SW 1271 (cell line): ENCODE measurements around the gene RIOK2.
A peak's percentile ranks its signal among the peaks of the same experiment; 100 is the strongest.
"Not testable (repeated sequence)": the region's sequence is repeated elsewhere in the genome, so short reads cannot be mapped to it uniquely, and the experiment has no call there.

ENCODE experiments used
- DNase-seq, 2 experiments: peaks; one replicate each; lab custom pipeline; 2025; lab: John Stamatoyannopoulos, UW

The RIOK2 gene

DNA sequence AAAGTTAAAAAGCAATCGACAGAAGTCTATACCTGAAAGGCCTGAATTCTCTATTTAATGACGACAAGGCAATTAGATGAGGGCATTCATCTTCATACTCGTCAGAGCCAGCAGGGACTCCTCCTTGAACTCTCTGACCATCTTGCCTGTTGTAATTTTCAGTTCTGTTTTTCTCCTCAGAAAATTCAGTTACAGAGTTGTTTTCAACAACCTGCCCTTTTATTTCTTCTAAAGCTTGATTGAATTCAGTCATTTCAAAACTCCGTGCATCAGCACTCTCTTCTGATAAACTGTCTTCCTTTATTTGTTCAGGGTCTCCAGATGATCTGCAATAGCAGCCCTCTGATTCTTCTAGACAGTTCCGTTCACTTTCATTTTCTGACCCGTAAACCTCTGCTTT is 15.6 kb downstream of the RIOK2 start:
- DNase-seq: no peak

DNA sequence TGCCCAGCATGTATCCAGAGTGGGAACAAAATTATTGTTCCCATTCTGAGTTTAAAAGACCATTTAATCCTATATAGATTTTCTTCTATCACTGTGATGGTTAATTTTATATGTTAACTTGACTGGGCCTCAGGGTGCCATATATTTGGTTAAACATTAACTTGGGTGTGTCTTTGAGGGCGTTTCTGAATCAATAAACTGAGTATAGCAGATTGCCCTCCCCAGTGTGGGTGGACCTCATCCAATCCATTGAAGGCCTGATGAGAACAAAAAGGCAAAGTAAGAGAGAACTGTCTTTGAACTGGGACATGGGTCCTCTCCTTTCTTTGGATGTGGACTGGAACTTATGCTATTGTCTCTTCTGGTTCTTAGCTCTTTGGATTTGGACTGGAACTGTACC is 17.3 kb downstream of the RIOK2 start:
- DNase-seq: no peak

DNA sequence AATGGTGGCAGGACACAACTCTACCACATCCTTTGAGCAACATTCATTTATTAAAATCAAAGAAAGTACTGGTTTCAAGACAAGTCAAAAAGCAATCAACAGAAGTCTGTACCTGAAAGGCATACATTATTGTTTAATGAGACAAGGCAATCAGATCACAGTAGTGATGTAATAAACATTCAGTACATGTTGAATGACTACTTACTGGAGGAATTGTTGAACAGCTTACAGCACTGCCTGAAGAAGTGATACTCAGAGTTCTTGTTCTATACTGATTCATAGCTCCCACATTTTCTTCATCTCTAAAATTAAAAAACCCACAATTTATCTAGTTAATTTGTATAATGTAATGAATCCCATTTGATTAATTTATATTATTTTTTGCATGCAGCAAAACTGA is 18.2 kb downstream of the RIOK2 start:
- DNase-seq: no peak

DNA sequence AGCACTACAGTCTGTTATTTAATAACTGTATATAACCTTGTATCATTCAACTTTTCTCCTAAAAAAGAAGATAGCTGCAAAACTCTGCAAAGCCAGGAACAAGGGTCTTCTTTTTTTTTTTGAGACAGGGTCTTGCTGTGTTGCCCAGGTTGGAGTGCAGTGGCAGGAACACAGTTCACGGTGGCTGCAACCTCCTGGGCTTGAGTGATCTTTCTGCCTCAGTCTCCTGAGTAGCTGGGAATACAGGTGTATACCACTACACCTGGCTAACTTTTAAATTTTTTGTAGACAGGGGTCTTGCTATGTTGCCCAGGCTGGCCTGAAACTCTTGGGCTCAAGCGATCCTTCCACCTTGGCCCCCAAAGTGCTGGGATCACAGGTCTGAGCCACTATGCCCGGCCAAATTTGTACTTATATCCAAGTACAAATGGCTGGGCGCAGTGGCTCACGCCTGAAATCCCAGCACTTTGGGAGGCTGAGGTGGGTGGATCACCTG is 19.2 kb downstream of the RIOK2 start:
- no peak for DNase-seq

DNA sequence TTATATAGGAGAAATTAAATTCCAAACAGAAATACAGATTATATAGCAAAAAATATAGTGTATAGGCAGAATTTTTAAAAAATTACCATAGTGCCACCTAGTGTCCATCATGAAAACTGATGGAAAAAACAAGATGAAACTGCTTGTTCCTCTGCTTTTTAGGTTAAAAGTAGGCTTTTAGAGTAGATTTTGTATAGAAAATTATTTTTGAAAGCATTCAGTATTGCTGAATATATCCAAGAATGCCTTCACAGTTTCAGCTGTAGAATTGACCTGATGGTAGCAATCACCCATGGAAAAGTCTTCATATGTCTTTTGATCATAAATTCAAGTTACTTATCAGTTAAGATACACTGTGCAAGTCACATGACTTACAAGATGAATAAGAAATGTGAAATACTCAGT is 19.7 kb downstream of the RIOK2 start:
- DNase-seq: peak in 1 of 2 experiments; percentile 48

DNA sequence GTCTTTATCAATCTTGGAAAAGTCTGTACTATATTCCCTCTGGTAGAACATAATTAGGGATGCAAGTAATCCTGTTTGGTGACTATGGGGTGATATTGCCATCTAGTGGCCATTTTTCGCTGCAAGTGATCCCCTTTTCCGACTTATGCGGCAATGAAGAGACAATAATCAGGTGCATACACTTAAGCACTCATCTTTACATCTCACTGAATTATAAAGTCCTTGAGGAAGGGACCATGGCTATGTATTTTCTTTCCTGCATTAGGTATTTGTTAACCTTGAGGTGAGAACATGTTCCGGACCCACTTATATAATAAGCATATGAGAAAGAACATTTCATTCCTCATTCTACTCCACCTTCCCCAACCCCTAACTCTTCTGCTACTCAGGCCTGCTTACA is 21.0 kb downstream of the RIOK2 start:
- DNase-seq: peak; percentile 52 to 75

DNA sequence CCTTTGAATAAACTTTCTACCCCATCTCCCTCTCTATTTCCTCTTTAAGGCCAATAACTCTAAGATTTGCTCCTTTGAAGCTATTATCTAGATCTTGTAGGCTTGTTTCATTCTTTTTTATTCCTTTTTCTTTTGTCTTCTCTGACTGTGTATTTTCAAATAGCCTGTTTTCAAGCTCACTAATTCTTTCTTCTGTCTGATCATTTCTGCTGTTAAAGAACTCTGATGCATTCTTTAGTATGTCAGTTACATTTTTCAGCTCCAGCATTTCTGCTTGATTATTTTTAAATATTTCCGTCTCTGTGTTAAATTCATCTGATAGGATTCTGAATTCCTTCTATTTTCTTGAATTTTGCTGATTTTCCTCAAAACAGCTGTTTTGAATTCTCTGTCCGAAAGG is 25.4 kb downstream of the RIOK2 start:
- DNase-seq: no peak

DNA sequence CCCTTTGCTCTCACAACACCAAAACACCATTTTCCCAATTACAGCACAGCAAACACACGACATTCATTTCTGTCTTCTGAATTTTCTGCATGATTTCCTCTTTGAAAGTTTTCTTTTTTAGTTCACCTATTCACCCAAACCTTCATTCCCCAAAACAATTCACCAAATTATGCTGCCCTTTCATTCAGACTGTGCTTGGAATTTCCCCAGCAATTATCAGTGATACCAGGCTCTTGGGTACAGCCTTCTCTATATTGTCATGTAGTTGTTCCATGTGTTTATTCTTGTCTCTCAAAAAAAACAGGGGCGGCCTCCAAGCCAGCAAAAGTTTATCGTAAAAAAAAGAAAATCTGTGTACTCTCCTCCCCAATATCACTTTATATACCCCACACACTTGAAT is 31.7 kb downstream of the RIOK2 start:
- no peak for DNase-seq

DNA sequence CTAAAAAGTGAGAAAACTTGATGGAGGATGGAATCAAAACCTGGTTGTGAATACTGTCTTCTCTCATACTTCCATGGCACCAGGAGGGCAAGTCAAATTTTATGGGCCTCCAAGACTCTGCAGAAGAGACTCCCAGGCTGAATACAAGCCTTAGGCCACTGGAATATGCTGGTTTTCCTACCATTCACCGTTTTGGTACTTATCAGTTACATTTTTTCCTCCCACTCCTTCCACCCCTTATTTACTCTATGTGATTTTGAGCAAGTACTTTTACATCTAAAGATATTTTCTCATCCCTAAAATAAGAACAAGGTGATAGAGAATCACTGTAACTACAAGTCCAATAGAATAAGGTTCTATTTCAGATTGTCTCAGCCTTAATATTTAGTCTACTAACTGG is 32.6 kb downstream of the RIOK2 start:
- DNase-seq: no peak

DNA sequence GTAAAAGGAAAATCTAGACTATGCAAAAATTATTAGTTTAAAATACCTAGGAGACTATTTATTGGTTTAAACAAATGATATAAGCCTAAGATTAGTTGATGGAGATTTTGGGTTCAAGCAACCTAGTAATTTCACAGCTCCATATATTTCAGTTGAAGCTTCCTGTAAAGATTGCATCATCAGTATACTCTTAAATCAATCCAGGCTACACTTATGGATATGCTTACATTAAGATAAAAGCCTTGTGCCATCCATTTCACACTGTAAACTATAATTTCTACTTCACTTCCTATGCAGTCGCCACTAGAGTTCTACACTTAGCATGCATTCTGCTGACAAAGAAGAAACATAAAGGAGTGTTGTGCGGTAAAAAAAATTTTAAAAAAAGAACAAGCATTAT is 33.3 kb downstream of the RIOK2 start:
- DNase-seq: no peak

DNA sequence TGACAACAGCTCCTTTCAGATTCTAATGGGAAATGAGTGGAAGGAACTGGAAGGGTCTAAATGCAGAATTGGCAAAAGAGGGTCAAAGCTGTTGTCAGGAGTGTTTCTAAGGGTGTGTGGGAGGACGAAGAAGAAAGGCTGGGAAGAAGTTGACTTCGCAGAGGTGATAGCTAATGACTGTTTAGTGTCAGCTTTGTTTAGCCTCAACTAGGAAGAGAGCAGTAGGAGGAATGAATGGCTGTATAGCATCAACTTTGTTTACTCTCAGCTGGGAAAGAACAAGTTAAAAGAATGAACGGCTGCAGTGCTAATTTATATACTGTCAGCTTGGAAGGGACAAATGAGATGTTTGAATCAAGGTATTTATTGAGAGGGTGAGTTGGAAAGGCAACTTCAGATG is 34.8 kb downstream of the RIOK2 start:
- DNase-seq: no peak

DNA sequence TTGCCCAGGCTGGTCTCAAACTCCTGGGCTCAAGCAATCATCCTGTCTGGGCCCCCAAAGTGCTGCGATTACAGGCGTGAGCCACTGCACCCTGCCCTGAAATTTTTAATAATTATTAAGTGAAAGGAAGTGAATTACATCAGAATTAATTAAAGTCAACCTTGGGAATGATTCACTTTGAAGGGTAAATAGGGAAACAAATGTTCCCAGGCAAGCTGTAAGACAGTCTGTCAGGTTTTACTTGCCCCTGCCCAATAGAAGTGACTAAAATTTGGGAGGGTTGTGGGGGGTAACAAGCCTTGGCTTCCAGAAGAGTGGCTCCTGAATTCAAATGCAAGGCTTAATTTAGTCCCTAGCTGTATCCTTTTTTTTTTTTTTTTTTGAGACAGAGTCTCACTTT is 39.3 kb downstream of the RIOK2 start:
- DNase-seq: no peak

DNA sequence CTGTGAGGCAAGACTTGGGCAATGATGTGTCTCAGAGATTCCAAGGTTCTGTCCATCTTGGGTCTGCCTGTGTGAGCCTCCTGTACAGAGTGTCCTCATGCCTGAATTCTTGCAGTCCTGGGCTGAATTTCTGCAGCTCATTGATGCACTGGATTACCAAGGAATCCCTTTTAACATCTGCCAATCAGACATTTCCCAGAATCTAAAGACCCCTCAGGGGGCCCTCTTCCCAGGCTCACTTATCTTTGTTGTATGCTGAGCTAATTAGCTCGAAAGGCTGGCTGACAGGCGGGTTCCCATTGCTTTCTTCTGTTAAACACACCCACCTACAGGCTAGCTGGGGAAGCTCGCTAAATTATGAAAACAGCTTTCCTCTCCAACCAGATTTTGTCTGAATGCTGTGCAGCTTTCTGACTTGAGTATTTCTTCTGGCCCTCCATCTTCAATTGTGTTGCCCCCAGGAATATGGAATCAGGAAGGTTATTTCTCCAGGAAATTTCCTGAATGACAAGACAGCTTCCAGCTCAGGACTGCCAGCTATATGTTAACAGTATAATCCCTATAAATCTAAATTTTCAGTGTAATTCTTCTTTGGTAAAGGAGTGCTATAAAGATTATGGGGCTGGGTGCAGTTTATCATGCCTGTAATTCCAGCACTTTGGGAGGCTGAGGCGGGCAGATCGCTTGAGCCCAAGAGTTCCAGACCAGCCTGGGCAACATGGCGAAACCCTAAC is 40.4 kb downstream of the RIOK2 start, which contains the start of gene LIX1:
LIX1 (minus strand) TSS at position 91 of the 734 bp plus-strand sequence; CDS start at position 56, 35 bp downstream.
- DNase-seq: peak in 1 of 2 experiments; percentile 35

DNA sequence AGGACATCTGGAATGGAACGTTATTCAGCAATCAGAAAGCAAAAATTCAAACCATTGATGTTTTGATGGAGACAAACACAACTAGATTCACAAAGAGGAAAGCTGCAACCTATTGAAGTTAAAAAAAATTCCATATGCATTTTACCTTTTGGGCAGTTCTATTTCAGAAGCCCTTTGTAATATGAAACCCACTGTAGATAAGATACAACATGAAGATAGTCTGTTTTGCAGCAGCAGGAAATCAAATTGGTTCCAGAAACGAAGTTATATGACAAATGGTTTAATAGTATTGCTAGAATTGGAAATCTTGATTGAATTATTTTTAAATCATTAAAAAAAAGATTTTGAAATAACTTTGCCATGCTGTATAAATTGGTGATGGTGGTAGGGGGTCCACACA is 41.5 kb downstream of the RIOK2 start:
- DNase-seq: no peak

DNA sequence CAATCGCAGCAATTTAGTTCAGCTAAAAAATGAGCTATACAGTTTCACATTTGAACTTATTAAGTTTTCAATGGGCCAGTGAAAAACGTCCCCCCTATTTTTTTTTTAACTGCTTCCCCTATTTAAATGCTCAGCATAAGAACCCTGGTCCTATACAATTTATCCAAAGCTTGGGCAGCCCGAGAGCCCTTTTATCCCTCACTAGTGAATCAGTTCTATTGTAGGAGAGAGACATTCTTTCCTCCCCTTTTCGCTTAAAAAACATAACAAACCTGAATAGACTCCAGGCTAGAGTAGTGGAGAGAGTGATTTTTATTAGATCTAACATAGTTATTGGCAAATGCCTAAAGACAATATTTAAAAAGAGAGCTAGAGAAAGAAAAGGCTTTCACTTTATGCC is 42.0 kb downstream of the RIOK2 start:
- no peak for DNase-seq

DNA sequence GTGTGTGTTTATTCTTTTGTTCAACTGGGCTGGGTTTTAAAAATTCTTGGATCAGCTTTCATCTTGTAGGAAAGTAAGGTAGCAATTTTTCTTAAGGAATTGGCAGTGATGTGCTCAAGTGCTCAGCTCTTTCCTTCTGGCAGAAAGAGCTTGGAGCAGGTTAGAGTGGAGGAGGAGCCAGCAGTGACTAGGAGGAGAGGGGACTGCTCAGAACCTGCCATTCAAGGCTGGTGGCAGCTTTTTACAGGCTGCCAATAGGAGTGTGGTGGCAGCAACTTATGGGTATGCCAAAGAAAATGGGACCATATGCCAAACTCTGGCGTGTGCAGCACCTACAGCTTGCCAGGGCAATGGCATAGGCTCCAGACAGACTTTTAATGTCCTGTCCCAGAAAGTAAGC is 42.8 kb downstream of the RIOK2 start:
- not testable (repeated sequence) for DNase-seq

DNA sequence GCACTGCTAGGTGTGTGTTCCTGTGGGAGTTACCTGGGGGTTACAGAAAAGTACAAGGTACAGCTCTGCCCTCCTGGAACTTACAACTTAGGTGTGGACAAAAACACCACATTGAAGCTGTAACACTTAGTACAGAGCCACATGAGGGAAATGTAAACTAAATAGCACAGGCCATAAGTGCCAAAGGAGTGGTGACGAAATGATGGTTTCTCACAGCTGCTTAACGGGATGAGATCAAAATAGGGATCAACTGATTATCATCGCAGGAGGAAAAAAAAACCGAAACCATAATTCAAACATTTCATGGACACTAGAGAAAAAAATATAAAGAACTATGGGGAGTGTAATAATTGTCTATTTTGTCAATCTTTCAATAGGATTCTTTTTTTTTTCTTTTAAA is 46.6 kb downstream of the RIOK2 start:
- DNase-seq: no peak

DNA sequence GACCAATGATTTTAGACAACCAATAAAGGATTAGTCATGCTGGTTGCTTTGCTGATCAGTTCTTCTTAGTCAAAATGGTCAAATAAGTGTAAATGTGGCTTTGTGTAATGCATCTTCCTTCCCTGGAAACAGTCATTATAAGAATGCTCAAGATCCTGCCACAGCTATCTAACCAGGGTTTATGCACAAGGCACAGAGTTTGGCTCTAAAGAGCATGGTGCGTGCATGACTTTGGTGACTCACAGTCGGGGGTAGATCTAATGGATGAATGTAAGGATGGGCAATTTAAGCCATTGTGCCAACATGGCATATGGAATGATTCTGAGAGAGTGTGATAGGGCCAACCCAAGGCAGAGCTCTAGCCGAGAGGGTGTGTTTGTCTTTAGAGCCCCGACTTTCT is 47.2 kb downstream of the RIOK2 start:
- no peak for DNase-seq

DNA sequence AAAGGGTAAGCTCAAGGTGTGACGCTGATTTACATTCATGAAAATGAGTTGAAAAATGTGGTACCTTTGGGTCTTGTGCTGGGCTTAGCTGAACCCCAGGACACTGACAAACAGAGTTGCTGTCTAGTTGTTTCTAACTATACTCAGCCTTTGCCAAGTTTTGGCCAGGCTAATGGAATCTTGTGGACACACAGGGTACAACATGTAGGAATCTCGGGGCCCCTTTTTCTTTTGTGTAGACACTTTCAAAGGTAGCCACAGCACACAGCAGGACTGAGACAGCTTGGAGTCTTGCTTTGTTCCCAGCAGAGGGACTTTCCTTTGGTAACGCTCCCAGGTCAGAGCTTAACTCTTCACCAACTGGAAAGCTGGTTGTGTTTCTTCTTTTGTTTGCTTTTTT is 48.4 kb downstream of the RIOK2 start:
- DNase-seq: no peak

DNA sequence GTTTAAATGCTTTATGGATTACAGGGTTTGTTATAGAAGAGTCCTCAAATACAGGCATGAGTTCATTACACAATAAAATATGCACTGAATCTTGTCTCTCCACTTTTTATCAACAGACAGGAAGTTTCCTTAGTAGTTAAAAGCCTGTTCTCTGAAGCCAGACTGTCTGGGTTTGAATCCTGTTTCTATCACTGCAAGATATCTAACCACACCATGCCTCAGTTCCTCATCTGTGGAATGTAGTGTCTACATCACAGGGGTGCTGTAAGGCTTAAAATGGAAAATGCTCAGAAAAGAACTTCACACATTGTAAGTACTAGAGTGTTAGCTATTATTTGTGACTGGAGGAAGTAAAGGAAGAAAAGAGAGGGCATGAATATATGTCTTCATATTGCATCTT is 49.9 kb downstream of the RIOK2 start:
- no peak for DNase-seq

DNA sequence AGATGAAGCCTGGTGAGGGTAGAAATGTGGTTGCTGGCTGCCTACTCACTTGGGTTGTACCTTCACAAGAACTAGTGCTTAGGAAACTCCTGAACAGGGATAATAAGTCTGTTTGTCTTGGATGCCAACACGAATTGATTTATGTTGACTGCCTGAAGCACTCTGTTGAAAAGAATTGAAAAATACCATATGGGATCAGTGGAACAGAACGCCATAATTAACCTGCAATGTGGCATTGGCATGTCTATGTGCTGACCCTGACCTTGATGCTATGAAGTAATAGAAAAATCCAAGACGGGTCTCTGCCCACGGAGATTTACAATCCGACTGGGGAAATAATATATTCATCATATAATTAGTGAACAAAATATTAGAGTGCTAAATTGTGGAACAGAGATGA is 51.1 kb downstream of the RIOK2 start:
- no peak for DNase-seq

DNA sequence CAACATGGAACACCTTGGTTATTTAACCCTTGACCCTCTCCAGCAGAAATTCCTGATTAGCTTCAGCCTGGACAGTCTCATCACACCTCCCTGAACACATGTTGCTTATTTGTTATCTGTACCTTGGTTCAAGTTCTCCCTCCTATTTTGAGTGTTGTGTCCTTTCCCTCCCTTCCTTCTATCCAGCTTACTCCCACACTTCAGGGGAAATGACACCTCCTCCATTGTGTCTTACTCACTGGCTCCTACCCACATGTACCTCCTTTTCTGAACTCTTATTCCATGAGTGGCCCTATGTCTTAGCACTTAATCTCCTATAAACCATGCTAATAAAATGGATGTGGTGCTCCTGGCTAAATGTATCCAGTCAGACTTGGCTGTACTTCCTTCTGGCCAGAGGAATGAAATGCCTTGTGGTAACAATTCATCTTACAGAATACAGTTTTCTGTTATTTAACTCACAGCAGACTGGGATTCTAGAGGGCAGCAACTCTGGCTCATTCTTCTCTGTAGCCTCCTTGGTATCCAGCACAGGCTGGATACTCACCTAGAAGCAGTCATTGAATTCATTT is 51.8 kb downstream of the RIOK2 start:
- no peak for DNase-seq

DNA sequence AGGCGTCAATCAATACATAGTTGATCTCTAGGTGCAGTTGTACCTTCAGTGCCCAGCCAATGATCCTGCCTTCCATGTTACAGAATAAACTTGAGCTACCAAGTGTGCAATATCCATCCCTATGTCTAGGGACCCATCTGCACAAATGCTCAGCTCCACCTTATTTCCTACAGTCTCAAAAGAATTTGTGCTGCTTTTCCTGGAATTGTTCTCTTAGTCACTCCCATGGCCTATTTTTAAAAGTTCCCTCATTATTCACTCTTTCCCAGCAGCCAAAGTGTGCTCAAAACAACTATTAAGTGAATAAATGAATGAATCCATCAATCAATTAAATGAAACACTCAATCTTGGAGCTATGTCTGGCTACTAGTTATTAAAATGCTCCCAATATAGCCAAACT is 55.3 kb downstream of the RIOK2 start:
- DNase-seq: no peak

DNA sequence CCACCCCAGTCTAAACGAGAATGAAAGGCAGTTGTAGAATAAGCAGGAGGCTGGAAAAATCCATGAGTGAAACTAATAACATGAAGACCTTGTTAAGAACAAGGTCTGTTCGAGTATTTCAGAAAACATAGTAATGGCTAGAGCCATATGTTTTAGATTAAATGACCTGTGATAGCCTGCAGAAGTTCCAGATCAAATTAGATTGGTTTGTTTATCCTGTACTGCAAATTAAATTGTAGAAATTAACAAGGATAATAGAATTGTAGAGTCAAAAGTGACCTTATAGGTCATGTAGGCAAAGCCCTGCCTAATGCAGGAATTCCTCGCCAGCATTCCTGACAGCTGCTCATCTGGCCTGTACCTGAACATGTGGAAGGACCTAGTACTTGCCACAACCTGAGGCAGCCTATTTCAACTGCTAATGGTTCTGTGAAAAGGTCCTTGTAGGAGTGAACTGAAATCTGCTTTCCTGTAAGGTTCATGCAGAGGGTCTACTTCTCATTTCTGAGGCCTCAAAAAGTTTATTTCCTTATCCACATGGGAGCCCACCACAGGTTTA is 57.8 kb downstream of the RIOK2 start:
- DNase-seq: no peak
